ENCODE measurements around the gene OSR1.
"Not testable (repeated sequence)": the region's sequence is repeated elsewhere in the genome, so short reads cannot be mapped to it uniquely, and the experiment has no call there.

Gene OSR1

DNA sequence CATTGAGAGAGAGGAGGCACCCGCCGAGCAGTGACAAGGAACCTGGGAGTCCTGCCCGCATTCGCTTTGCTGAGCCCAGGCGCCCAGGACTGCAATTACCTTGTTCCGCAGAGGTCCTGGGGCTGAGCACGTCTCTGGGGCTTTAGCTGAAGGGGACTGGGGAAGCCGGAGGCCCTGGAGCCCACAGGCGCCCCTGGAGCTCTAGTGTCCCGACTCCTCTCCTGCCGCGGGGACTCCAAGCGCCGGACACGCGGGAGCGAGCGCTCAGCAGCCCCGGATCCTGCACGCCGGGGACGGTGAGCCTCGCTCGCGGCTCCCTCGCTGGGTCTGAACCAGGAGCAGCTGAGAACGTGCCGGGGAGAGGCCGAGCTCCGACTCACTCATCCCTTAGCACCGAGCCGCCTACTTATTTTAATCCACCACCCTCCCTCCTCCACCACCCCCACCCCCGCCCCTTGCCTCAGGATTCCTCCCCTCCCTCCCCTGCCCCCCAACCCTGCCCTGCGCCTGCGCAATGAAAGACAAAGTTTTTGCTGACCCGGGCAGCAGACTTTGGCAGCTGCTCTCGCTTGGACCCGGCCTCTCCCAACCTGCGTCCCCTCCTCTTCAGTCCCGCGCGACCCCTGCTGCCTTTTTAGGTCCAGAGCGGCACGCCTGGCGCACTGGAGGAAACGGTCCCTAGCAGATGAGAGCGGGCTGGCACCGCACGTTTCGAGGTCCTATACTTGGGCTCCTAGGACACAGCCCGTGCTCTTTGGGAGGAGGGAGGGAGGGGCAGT lies at the start of gene OSR1:
Gene OSR1, minus strand, starts transcription at position 382 of the 779 bp plus-strand sequence. CDS start 4,818 bp downstream, outside the sequence.
- H3K4me3 ChIP-seq (ENCODE audit: low read length), result peak within 1 kb of the TSS; percentile 66
- DNase-seq (ENCODE audit: low read depth), result peak; percentile 58

DNA sequence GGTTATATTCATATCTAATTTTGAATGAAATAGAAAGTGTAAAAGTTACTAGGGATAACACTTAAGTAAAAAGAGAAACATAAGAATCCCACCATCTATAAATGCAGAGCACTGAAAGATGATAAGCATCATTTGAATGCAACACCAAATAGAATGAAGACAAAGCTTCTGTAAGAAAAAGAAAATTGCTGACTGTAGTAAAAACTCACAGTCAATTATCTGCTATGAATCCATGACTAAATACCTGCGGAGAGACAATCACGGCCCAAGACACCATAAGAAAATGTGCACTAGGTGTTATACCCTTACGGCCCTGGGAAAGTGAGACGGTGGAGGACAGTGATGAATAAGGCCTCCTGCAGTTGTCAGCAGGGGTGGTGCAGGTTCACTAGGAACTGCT lies 45.4 kb upstream of the OSR1 start:
- no peak for DNase-seq (ENCODE audit: low read depth)
- TF ChIP-seq, protein P1, sequence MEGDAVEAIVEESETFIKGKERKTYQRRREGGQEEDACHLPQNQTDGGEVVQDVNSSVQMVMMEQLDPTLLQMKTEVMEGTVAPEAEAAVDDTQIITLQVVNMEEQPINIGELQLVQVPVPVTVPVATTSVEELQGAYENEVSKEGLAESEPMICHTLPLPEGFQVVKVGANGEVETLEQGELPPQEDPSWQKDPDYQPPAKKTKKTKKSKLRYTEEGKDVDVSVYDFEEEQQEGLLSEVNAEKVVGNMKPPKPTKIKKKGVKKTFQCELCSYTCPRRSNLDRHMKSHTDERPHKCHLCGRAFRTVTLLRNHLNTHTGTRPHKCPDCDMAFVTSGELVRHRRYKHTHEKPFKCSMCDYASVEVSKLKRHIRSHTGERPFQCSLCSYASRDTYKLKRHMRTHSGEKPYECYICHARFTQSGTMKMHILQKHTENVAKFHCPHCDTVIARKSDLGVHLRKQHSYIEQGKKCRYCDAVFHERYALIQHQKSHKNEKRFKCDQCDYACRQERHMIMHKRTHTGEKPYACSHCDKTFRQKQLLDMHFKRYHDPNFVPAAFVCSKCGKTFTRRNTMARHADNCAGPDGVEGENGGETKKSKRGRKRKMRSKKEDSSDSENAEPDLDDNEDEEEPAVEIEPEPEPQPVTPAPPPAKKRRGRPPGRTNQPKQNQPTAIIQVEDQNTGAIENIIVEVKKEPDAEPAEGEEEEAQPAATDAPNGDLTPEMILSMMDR (IDR thresholded peaks at IDR 0.05; ENCODE audit: insufficient read depth, low read depth, low read length, missing control alignments), result no peak
- H3K4me3 ChIP-seq (ENCODE audit: low read length), result no peak overlapping the region

More for the DNA sequence above, at the start of gene OSR1:
- TF ChIP-seq, protein P1 (IDR thresholded peaks at IDR 0.05; ENCODE audit: insufficient read depth, low read depth, low read length, missing control alignments), result peak; percentile 7

- H3K4me3 ChIP-seq (ENCODE audit: low read length), result no peak overlapping the region
- no peak for DNase-seq (ENCODE audit: low read depth)
- TF ChIP-seq, protein P1 (IDR thresholded peaks at IDR 0.05; ENCODE audit: insufficient read depth, low read depth, low read length, missing control alignments), result no peak
Measured at GRCh38 chr2:19392191-19392590, 33.8 kb upstream of the OSR1 start.

DNA sequence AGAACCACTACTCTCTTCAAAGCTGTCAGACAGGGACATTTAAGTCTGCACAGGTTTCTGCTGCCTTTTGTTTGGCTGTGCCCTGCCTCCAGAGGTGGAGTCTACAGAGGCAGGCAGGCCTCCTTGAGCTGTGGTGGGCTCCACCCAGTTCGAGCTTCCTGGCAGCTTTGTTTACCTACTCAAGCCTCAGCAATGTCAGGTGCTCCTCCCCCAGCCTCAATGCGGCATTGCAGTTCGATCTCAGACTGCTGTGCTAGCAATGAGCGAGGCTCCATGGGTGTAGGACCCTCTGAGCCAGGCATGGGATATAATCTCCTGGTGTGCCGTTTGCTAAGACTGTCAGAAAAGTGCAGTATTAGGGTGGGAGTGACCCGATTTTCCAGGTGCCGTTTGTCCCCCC lies 31.0 kb upstream of the OSR1 start:
- not testable (repeated sequence) for H3K4me3 ChIP-seq (ENCODE audit: low read length); DNase-seq (ENCODE audit: low read depth)

DNA sequence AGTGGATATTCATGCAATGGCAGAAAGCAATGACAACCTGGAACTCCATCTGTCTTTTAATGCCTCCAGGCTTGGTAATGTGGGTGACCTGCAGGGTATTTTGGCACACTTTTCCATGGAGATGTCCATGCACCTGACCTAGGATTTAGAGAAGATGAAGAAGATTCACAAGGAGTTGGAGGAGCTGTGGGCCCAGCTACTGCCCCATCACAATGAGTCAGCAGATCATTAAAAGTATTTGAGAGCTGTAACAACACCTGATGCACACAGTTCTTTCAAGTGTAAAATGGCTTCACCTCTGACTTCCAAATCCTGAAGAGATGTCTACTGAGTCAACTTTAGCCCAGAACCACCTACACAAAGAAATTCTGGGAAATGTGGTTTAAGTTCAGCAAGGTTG lies 22.1 kb upstream of the OSR1 start:
- TF ChIP-seq, protein P1 (IDR thresholded peaks at IDR 0.05; ENCODE audit: insufficient read depth, low read depth, low read length, missing control alignments), result no peak
- DNase-seq (ENCODE audit: low read depth), result no peak
- H3K4me3 ChIP-seq (ENCODE audit: low read length), result no peak overlapping the region

DNA sequence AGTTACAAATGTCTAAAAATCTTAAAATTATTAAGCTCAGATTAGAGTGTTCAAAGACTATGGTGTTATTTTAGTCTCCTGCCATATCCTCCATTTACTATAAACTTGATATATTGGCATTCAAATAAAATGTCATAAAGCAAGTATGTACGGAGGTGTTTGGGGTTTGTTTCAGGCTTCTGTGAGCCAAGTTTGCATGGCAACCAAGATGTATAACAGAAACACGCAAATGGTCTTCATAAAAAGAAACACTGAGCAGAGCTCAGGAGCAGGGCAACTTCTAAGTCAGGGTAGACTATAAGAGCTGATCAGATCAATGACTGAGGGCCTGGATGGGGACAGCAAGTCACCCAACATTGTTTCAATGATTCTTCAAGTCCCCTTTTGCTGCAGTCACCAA lies 20.5 kb upstream of the OSR1 start:
- no peak overlapping the region for H3K4me3 ChIP-seq (ENCODE audit: low read length)
- DNase-seq (ENCODE audit: low read depth), result no peak
- TF ChIP-seq, protein P1 (IDR thresholded peaks at IDR 0.05; ENCODE audit: insufficient read depth, low read depth, low read length, missing control alignments), result no peak

DNA sequence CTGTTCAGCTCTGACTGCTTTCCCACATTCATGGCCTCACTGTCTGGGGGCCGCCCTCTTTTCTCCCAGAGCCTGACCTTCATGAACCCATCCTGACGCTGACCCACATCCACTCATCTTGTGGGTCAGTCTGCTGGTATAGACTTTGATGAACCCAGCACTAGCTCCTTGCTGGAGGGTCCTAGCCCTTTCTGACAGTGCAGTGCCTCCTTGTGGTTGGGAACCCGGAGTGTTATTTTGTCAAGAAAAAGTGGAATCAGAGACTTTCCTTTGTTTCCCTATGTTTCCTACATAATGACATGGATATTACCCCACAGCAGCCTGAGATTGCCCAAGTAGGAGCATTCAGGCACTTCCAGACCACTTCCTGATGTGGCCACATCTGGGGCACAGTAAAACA lies 19.3 kb upstream of the OSR1 start:
- TF ChIP-seq, protein P1 (IDR thresholded peaks at IDR 0.05; ENCODE audit: insufficient read depth, low read depth, low read length, missing control alignments), result no peak
- no peak overlapping the region for H3K4me3 ChIP-seq (ENCODE audit: low read length)

More for the DNA sequence above, 19.3 kb upstream of the OSR1 start:
- no peak for DNase-seq (ENCODE audit: low read depth)
